Activated CD4-positive, alpha-beta T cell treated with anti-CD3 and anti-CD28 coated beads, Interleukin-2, amount 50 U/mL, for 1 hour (primary cell): Measurements from ENCODE around the gene CAPNS2.
"Not testable (repeated sequence)": the region's sequence is repeated elsewhere in the genome, so short reads cannot be mapped to it uniquely, and the experiment has no call there.

Source experiments
- DNase-seq: peaks from one replicate; pipeline ENCODE4 v3.0.0-alpha.2; 2020

CAPNS2 gene

DNA sequence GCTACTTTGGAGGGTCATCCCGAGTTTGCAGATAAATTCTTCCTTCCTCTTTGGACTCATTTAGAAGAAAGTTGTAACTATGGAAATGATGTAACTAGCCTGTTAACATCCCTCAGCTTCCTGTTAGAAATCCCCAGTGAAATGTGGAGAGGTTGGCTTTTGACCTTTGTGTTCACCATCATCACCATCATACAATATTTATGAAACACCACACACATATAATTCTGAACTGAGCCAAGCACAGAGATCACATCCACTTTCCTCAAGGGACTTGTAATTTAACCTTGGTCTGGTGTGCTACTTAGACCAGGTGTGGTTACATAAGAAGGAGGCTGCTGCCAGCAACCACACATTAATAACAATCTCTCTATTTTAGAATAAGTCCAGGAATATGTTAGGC is 2.5 kb downstream of the CAPNS2 start:
- DNase-seq = no peak

DNA sequence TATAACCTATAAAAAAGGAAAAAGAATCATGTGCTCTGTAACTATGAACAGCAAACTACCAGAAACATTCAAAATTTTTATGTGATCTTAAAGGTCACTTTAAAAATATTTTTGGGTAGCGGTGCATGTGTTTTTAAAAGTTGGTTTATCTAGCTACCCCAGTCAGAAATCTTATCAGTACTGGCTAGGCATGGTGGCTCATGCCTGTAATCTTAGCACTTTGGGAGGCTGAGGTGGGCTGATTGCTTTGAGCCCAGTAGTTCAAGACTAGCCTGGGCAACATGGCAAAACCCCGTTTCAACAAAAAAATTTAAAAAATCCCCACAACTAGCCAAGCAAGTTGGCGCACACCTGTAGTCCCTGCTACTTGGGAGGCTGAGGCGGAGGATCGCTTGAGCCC is 3.7 kb downstream of the CAPNS2 start:
- DNase-seq = no peak

DNA sequence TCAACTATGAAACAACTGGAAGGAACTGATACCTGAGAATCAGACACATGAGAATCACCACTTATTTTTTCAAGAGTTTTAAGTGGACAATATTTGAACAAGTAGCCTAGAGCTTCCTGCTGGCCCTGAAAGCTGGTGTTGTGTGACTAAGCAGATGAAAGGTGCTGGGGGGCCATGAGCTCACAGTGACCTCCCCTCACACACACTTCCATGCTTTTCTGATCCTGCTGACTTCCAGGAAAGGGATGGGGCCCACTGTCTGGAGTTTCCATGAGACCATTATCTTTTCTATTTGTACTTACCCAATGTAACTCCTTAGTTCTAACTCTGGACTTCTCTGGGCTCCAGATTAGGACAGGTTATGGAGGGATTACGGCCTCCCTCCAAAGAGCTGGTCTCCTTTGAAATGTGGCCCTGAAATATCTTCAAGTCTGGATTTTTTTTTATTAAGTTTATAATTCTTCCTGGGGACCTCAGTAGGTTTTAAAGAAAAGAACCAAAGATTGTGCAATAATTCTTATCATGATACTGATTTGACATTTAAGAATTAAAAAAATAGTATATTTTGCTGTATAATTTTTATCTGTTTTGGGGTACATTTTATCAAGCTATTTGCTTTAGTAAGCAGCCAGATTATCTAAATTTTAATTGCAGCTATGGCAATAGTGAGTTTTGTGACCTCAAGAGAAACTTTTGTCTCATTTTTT is 4.9 kb downstream of the CAPNS2 start:
- no peak for DNase-seq

DNA sequence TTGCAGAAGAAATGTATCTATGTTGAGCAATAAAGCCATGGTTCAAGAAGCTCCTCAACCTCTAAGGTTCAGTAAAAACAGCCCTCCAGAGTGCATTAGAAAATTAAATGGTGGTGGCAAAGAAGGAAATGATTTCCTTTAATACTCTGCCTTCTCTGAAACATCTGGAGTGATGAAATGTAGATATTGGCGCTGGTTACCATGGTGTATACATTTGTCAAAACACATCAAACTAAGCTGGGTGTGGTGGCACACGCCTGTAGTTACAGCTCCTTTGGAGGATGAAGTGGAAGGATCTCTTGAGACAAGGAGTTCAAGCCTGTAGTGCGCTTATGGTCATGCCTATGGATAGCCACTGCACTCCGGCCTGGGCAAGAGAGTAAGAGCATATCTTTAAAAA is 6.0 kb downstream of the CAPNS2 start:
- DNase-seq = no peak

DNA sequence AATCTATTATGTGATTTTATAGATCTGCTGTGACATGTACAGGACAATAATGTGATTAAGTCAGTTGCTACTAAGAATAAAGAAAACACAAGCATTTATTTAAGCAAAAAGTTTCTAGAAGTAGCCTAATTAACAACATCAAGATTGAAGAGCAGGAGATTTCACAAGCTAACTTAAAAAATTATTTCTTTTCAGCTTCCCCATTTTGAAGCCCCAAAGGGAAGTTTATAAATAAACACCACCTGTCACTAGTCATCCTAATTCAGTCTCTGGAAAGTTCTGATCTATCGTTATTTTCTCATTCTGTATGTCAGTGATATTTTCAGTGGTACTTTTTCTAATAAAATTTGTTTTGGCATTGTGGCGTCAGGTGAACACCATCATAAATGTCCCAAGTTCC is 8.3 kb downstream of the CAPNS2 start:
- no peak for DNase-seq

DNA sequence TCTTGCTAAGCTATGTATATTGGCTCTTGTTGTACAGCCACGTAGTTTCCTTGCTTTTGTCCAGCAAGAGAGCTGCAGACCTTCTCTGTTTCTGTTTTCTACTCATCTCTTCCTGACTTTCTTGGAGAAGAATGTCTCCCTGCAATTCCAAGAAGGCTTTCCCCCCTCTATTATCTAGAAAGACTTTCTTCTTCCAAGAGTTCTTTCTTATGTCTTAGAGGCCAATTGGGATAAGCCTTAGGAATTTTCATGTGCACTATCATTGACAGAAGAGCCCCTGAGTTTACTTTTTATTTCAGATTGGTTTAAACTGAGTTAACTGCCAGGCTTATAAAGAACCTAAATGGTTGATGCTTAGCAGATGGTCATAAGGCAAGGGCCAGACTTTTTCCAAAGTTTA is 9.0 kb downstream of the CAPNS2 start:
- no peak for DNase-seq

DNA sequence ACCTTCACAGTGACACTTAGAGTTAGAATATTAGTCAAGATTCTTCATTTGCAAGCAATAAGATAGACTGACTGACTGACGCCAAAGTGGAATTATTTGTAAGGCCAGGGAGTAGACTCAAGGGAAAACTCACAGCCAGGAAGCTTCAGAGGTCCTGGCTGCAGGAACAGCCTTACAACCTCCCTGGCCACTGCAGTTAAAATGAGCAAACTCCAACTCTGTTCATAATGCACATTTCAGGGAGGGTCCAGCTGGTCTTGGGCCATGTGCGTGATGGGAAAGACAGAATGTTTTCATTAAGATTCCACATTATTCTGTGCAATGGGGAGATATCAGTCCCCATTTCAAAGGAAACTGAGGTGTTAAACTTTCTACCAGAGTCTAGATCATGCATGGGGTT is 9.9 kb downstream of the CAPNS2 start:
- DNase-seq = no peak

DNA sequence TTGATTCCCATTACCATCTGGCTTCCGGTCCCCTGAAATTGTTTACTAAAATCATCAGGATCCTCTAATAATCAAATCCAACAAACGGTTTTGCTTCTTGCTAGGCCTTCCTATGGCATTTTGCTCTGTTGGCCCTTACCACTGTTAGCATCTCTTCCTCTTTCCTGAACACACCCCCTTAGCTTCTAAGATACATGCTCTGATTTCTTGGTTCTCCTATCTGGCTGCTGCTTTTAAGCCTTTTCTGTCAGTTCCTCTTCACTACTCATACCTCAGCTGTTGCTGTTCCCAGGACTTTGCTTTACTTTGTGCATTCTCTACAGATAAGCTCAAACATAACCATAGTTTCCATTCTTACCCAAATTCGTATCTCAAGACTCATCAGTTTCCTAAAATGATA is 11.4 kb downstream of the CAPNS2 start:
- no peak for DNase-seq

DNA sequence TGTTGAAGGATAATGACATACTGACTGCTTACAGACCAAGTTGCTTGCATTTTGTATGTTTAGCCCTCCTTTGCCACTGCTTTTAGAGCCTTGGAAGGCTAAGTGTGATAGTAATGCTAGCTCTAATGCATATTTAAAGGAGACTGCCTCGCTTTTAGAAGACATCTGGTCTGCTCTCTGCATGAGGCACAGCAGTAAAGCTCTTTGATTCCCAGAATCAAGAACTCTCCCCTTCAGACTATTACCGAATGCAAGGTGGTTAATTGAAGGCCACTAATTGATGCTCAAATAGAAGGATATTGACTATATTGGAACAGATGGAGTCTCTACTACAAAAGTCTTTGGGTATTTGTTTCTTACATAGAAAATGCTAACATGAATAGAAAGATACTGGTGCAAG is 19.1 kb downstream of the CAPNS2 start:
- no peak for DNase-seq

DNA sequence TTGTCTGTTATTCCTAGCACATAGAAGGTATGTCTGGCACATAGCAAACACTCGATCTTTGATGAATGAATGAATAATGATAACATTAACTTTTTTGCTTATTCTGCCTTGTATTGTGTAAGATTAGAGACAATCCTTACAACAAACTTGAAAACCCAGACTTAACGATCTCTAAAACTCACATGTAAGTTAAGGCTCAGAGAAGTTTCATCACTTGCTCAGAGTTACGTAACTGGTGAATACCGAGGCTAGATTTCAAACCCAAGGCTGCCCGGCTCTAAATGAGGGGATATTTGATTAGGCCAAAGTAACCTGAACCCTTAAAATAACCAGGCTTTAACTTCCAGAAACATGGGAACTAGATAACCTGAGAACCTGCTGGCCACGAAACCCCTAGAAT is 22.3 kb downstream of the CAPNS2 start:
- DNase-seq = no peak

DNA sequence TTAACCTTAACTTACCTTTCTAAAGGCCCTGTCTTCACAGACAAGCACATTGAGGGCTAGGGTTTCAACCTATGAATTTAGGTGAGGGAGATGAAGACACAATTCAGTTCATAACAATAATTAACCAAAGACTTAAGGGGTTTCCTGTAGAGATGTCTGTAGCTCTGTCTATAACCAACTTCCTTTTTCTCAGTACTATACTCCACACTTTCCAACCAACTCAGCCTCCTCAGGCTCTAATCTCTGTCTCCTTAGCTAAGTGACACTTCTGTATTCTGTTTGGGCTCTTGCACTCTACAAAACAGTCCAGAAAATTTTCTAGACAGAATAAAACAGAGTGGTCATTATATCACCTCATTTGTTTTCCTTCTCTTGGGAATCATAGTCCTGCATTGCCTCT is 25.8 kb downstream of the CAPNS2 start:
- no peak for DNase-seq

DNA sequence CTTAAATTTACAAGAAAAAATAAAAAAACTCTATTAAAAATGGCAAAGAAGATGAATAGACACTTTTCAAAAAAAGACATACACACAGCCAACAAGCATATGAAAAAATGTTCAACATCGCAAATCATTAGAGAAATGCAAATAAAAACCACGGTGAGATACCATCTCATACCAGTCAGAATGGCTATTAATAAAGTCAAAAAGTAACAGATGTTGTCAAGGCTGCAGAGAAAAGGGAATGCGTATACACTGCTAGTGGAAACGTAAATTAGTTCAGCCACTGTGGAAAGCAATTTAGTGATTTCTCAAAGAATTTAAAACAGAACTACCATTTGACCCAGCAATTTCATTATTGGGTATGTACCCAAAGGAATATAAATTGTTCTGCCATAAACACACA is 31.4 kb downstream of the CAPNS2 start:
- no peak for DNase-seq

DNA sequence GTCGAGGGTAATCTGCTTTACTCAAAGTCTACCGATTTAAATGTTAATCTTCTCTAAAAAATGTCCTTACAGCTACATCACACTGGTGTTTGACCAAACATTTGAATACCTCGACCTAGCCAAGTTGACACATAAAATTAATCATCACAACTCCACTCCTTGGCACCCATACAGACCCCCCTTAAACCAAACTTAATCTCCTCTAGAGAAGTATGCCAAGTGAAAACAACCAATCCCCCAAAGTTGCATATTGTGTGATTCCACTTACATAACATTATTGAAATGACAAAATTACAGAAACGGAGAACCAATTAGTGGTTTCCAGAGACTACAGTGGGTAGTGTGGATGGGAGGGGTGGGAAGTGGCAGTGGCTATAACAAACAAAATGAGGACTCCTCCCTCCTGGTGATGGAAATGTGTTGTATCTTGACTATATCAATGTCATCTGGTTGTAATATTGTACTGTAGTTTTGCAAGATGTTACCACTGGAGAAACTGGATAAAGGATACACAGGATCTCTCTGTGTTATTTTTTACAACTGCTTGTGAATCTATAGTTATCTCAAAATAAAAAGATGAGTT is 39.4 kb downstream of the CAPNS2 start:
- no peak for DNase-seq

DNA sequence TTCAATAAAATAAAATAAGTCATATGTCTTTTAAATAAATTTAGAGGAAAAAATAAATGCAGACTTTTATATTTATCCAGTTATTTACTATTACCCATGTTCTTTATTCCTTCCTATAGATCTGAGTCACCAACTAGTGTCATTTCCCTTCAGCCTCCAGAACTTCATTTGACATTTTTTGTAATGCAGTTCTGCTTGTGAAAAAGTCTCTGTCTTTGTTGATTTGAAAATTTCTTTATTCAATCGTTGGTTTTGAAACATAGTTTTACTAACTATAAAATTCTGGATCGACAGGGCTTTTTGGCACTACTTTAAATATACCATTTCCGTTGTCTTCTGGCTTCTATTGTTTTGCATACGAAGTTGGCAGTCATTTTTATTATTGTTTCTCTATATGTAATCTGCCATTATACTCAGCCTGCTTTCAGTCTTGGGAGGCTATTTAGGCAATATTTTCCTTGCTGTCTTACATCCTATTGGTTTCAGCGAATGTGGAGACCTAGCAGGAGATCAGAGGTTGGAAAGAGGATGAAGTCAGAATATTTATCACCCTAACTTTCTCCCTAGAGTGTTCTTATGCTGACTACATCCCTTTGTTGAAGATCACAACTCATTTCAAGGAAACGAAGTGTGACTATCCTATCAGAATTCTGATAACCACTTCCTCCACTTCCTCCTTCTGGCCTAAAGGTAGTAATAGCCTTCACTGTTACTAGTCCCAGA is 47.3 kb downstream of the CAPNS2 start:
- DNase-seq = no peak

DNA sequence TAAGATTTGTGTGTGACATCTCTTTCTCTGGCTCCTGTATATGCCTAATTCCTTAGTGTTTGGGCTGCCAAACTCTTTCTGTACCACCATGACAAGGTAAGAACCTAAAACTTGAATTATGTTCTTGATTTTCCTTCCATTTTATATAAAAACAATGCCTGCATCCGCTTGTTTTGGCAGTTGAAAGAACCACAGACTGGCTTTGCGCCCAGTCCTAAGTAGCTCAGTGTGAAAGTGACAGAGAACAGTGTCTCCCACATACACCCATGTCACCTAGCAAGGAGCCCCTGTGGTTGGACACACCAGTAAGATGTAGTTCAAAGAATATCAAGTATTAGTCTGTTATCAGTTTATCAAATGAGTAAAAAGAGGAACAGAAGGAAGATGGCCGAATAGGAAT is 48.6 kb downstream of the CAPNS2 start:
- no peak for DNase-seq

DNA sequence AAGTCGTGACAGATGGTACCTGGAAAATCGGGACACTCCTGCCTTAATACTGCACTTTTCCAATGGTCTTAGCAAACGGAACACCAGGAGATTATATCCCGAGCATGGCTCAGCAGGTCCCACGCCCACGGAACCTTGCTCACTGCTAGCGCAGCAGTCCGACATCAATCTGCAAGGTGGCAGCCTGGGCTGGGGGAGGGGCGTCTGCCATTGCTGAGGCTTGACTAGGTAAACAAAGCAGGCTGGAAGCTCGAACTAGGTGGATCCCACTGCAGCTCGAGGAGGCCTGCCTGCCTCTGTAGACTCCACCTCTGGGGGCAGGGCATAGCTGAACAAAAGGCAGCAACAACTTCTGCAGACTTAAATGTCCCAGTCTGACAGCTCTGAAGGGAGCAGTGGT is 49.2 kb downstream of the CAPNS2 start:
- not testable (repeated sequence) for DNase-seq
